Smooth muscle cell (in vitro differentiated cells): ENCODE measurements around the gene RASD1. TPM values are rescaled to one million over a fixed set of nuclear protein-coding genes. Genes with fewer than 3 reads are reported as not detected.

Experiments
- DNase-seq: peaks from one replicate; lab custom pipeline; 2025; ENCODE audit not compliant: unreplicated experiment; lab: John Stamatoyannopoulos, UW
- H2AFZ ChIP-seq: fragments of 200-600 bp; sonication (generic); 2 replicates; pipeline ENCODE4 v1.6.0; 2016; ENCODE audit warnings: antibody characterized with exemption, low read depth, mild to moderate bottlenecking
- H3F3A ChIP-seq: fragments of 200-600 bp; sonication (generic); 2 replicates; pipeline ENCODE4 v1.6.0; 2017; ENCODE audit warnings: antibody characterized with exemption, low read depth
- H3K27ac ChIP-seq: fragments of 200-600 bp; sonication (generic); 2 replicates; pipeline ENCODE4 v1.5.1; 2016; ENCODE audit warnings: low read depth, mild to moderate bottlenecking
- H3K27me3 ChIP-seq: fragments of 200-600 bp; sonication (generic); 2 replicates; pipeline ENCODE4 v1.6.1; 2016; ENCODE audit warnings: low read depth, mild to moderate bottlenecking
- H3K36me3 ChIP-seq: fragments of 200-600 bp; sonication (generic); 2 replicates; pipeline ENCODE4 v1.5.1; 2016; ENCODE audit warnings: low read depth
- H3K4me1 ChIP-seq: fragments of 200-600 bp; sonication (generic); 2 replicates; pipeline ENCODE4 v1.5.1; 2016; ENCODE audit warnings: low read depth
- H3K4me2 ChIP-seq: fragments of 200-600 bp; sonication (generic); 2 replicates; pipeline ENCODE4 v1.6.0; 2016; ENCODE audit warnings: mild to moderate bottlenecking
- H3K4me3 ChIP-seq: fragments of 200-600 bp; sonication (generic); 2 replicates; pipeline ENCODE4 v1.5.1; 2016; ENCODE audit warnings: mild to moderate bottlenecking
- H3K79me2 ChIP-seq: fragments of 200-600 bp; sonication (generic); 2 replicates; pipeline ENCODE4 v1.6.0; 2016; ENCODE audit warnings: low read depth, mild to moderate bottlenecking
- H3K9ac ChIP-seq: fragments of 200-600 bp; sonication (generic); 2 replicates; pipeline ENCODE4 v1.6.0; 2016; ENCODE audit warnings: low read depth
- H3K9me3 ChIP-seq: fragments of 200-600 bp; sonication (generic); replicated peaks from 2 replicates; pipeline ENCODE4 v1.5.1; 2016; ENCODE audit warnings: low read depth
- H4K20me1 ChIP-seq: fragments of 200-600 bp; sonication (generic); 2 replicates; pipeline ENCODE4 v1.6.0; 2016; ENCODE audit warnings: low read depth
- WGBS: methylation state at CpG from one replicate; pipeline ENCODE4 v1.1.7; 2016; ENCODE audit warnings: low lambda C conversion rate; 5-methylcytosine and 5-hydroxymethylcytosine counted together
- polyA plus RNA-seq: library from polyadenylated mRNA; unstranded; fragments of >200 nt; fragmentation: Nextera tagmentation; extraction: Ambion mirVana; gene quantifications from 2 replicates; pipeline ENCODE4 v1.2.1, GENCODE V29; 2016
- total RNA-seq: library from RNA; depleted of rRNA; stranded (reverse); fragments of >200 nt; gene quantifications from 2 replicates; pipeline ENCODE4 v1.2.3, GENCODE V29; 2014
- TF ChIP-seq, protein P1 (sequence below): fragments of 200-600 bp; sonication (generic); IDR thresholded peaks from 2 replicates; pipeline ENCODE4 v1.5.1; 2017; ENCODE audit warnings: borderline replicate concordance, mild to moderate bottlenecking, antibody characterized with exemption; ENCODE audit not compliant: insufficient read depth, poor library complexity, severe bottlenecking

RASD1 gene
- total and polyA plus RNA-seq, 2 experiments from 2014 or later: 5.0 to 5.7 TPM

DNA sequence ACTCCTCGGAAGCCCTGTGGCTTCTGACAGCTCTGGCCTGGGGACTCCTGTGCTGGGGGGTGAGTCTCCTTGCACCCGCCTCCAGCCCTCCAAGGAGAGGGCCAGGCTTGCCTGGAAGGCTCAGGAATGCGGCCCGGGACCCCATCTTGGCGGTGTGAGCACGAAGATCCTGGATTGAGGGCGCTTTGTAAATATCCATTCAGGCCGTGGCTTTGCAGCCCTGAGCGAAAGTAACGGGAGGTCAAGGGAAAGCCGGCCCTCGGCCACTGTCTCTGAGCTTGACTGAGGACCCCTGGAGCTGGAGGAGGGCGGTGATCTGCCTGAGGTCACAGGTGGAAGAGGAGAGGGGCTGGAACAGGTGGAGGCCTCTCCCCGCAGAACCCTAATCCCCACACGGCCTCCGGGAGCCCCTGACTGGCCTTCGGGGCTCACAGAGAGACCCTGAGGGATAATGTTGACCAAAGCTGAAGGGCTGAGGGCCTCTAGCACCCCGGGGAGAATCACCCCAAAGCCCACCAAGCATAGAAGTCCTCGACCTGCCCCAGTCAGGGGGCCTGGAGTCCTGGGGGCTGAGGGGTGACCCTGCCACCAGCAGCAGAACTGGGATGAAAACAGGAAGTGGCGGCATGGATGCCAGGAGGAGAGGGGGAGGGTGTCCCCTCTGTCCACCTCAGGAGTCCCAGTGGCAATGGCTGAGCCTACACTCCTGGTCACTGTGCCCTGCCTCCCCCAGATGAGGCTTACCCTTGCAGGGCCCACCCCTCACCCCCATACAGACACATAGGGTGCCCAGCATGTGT lies 8.3 kb upstream of the RASD1 start:
- H3K4me3 ChIP-seq: no peak overlapping the region
- no peaks in the 10 kb centered on the region for H4K20me1 ChIP-seq
- no peak for DNase-seq
- no peak overlapping the region for H3K4me2 ChIP-seq
- H3K27me3 ChIP-seq: no peaks in the 10 kb centered on the region
- no peaks in the 10 kb centered on the region for H3K79me2 ChIP-seq
- H2AFZ ChIP-seq: no peak overlapping the region
- H3K4me1 ChIP-seq: no peaks in the 10 kb centered on the region
- no peak overlapping the region for H3K9ac ChIP-seq
- H3K36me3 ChIP-seq: no peaks in the 10 kb centered on the region
- no peaks in the 10 kb centered on the region for H3F3A ChIP-seq
- TF ChIP-seq, protein P1, sequence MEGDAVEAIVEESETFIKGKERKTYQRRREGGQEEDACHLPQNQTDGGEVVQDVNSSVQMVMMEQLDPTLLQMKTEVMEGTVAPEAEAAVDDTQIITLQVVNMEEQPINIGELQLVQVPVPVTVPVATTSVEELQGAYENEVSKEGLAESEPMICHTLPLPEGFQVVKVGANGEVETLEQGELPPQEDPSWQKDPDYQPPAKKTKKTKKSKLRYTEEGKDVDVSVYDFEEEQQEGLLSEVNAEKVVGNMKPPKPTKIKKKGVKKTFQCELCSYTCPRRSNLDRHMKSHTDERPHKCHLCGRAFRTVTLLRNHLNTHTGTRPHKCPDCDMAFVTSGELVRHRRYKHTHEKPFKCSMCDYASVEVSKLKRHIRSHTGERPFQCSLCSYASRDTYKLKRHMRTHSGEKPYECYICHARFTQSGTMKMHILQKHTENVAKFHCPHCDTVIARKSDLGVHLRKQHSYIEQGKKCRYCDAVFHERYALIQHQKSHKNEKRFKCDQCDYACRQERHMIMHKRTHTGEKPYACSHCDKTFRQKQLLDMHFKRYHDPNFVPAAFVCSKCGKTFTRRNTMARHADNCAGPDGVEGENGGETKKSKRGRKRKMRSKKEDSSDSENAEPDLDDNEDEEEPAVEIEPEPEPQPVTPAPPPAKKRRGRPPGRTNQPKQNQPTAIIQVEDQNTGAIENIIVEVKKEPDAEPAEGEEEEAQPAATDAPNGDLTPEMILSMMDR: no peak
- WGBS: 91% methylated on average over 20 of the region's 20 CpGs
- no peak overlapping the region for H3K27ac ChIP-seq
- H3K9me3 ChIP-seq: no peaks in the 10 kb centered on the region

- H3K27ac ChIP-seq: no peak overlapping the region
- no peak overlapping the region for H2AFZ ChIP-seq
- no peaks in the 10 kb centered on the region for H3F3A ChIP-seq
- H3K27me3 ChIP-seq: no peaks in the 10 kb centered on the region
- no peak overlapping the region for H3K9ac ChIP-seq
- H3K79me2 ChIP-seq: no peaks in the 10 kb centered on the region
- no peaks in the 10 kb centered on the region for H3K9me3 ChIP-seq
- no peaks in the 10 kb centered on the region for H4K20me1 ChIP-seq
- H3K4me1 ChIP-seq: no peaks in the 10 kb centered on the region
- H3K4me3 ChIP-seq: no peak overlapping the region
- DNase-seq: no peak
- no peaks in the 10 kb centered on the region for H3K36me3 ChIP-seq
- no peak overlapping the region for H3K4me2 ChIP-seq
- 96% methylated on average over 5 of the region's 7 CpGs for WGBS
- TF ChIP-seq, protein P1: no peak
These were observed 7.5 kb upstream of the RASD1 start for GRCh38 chr17:17503566-17504130.

GRCh38 chr17:17502741-17503565 lies 6.8 kb upstream of the RASD1 start:
- Histone ChIP-seq H3K9me3 (no peaks in the 10 kb centered on the region), H2AFZ (no peak overlapping the region), H3K36me3 (no peaks in the 10 kb centered on the region), H3K4me3 (no peak overlapping the region), H3K9ac (no peak overlapping the region), H3K4me1 (no peaks in the 10 kb centered on the region), H3K27me3 (no peaks in the 10 kb centered on the region), H4K20me1 (no peaks in the 10 kb centered on the region), H3K4me2 (no peak overlapping the region), H3K79me2 (no peaks in the 10 kb centered on the region), H3K27ac (no peak overlapping the region), H3F3A (no peaks in the 10 kb centered on the region)
- DNase-seq: no peak
- TF ChIP-seq, protein P1: no peak
- 92% methylated on average over 21 of the region's 21 CpGs for WGBS
